CD4-positive, alpha-beta T cell treated with Interleukin-4 for 1 hour (primary cell): ENCODE results near the gene C9orf85.
A peak's percentile ranks its signal among the peaks of the same experiment; 100 is the strongest.

ENCODE experiments used
- DNase-seq, 2 donors: peaks; one replicate each; pipeline ENCODE4 v3.0.0-alpha.2; 2020 to 2022

C9orf85 gene

GRCh38 chr9:71908825-71909224 is 2.6 kb upstream of the C9orf85 start:
- DNase-seq: no peak

DNA sequence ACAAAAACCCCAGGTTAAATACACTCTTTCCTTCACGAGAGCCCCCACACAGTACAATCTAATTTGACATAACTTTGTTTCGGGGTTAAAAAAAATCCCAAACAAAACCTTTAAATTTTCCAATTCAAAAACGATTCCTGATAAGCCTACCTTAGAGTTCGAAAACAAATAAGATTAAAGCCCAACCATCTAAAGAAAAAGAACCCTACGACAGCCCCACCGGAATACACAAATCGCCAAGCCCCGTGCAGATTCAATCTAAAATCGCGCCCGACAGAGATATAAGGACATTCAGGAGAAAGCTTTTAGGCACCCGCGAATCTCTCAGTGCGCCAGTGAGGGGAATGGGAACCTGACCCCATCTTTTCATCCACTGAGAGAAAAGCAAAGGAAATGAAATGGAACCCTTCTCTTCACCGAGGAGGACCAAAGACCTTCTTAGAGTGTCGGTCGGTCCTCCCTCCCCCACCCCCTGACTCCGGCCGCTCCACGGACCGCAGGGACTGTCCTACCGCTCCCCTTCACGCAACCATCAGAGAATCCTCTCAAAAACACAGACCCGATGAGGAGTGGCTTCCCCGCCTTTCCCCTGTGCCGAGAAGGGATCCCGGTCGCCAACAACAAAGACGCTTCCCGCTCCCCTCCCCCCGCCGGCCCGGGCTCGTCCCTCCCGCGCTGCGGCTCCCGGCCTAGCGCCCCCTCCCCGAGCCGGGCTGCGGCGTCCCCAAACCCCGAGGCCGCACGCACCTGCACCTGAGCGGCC is 1.4 kb upstream of the C9orf85 start:
- DNase-seq: peak in 1 of 2 donors; percentile 25

DNA sequence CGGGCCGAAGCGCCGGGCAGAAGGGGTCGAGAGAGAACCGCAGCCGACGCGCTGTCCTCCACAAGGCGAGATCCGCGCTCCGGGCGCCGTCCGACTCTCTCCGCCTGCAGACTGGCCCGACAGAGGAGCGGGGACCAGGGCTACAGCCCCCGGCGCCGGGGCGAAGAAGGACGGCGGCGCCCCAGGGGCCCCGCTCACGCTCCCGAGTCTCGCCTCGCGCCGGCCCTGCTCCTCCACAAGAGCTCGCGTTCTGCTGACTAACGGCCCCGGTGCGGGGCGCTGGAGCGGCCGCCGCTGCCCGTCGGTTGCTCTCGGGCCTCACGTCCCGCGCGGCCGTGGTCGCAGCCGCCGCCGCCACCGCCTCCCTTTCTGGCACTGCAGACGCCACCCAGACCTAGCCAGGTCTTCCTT is 784 bp upstream of the C9orf85 start:
- no peak for DNase-seq

DNA sequence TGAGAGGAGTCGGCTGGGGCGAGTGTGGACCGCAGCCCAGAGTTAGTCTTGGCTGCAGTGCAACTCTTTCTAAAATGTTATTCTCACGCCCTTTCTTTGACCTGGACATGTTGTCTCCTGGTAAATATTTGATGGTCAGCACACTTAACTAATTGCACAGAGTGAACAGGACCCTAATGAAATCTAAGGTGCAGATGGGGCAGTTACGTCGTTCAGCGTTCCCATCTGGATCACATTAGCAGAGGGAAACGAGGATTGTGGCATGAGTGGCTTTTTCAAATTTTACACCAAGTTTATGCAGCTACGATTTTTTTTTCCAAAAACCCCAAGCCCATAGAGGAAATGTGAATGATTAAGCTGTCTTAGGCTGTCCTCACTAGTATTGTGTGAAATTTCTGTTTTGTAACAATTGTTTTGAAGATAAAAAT is 483 bp downstream of the C9orf85 start:
- DNase-seq: no peak

DNA sequence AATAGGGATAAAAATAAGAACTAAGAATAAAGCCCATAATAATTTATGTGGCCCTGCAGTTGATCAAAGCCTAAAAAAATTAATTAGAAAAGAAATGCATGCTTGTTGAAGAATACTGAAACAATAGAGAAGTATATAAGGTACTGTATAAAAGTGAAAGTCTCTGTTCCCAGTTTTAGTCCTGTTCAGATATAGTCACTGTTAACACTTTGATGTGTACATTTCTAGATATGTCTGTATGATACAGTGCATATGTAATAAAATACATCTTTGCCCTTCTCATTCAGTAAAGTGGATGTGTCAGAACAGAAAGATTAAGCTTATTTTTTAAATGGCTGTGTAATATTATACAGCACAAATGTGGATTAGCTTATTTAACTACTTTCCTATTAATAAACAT is 4.1 kb downstream of the C9orf85 start:
- DNase-seq: no peak

- no peak for DNase-seq
These were observed 5.5 kb downstream of the C9orf85 start for GRCh38 chr9:71916834-71917534.

GRCh38 chr9:71918419-71918818 is 7.0 kb downstream of the C9orf85 start:
- no peak for DNase-seq

GRCh38 chr9:71920456-71921189 is 9.2 kb downstream of the C9orf85 start:
- no peak for DNase-seq

GRCh38 chr9:71921190-71921814 is 9.9 kb downstream of the C9orf85 start:
- DNase-seq: no peak

GRCh38 chr9:71924576-71924975 is 13.1 kb downstream of the C9orf85 start:
- no peak for DNase-seq

DNA sequence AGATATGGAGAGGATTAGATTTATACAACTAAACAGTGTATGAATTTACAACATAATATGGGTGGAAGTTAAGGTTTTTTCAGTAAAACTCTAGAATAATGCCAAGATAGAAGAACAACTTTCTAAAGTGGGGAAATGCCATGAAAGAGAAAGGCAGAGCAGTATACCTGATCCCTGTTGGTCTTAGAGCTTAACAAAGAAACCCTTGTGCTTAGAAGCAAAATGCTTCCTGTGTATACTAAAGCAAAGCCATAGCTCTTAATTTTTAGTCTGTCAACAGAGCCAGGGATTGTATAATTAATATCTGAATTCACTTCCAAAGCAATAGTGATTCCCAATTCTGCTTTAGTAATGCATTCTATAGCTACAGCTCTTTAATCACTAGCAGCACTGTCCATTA is 14.4 kb downstream of the C9orf85 start:
- no peak for DNase-seq

DNA sequence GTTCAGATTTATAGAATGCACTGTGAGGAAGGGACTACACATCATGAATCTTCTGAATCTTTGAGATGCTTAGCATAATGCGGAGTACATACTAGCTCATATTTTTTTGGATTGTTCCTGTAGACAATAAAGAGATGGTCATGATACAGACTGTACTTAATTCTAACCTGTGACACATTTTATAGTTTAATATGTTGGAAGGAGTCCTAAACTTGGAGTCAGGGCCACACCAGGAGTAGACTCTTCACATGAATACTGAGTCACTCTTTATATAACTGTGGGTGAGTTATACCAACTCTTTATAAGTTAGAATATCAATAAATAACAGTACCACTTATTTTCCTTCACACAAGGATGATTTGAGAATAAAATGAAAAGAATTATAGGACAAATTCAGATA is 16.9 kb downstream of the C9orf85 start:
- DNase-seq: no peak

DNA sequence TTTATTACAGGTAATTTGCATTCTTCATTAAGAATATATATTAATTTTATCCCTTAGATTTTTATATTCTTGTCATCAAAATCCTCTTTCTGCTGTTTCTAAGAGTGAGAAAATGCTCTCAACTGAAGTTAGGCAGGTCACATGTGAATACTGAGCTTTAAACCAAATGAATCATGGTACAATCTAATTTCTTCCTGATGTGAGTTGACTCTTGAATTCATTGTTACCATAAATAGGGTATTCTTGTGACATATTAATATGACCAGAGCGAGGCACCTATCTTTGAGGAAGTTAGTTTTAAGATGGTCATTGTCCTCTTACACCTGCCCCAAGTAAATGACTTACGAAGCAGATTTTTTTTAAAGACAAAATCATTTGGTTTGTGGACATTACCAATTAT is 17.4 kb downstream of the C9orf85 start:
- DNase-seq: no peak

DNA sequence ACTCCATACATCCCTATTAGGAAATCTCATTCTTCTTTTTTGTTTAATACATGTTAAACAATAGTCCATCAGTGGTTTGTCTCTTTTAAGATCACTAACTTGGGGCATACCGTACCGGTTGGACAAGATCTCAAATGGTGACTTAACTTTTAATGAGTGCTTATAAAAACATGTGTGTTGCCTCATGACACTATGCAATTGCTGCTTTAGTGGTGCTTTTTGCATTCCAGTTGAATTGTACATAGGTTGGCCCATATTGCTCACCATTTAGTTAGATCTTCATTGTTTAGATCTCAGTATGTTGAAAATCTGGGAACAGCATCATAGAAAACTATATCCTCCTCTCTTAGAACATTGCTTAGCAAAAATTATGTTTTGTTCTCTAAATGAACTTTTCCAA is 17.8 kb downstream of the C9orf85 start:
- DNase-seq: no peak

DNA sequence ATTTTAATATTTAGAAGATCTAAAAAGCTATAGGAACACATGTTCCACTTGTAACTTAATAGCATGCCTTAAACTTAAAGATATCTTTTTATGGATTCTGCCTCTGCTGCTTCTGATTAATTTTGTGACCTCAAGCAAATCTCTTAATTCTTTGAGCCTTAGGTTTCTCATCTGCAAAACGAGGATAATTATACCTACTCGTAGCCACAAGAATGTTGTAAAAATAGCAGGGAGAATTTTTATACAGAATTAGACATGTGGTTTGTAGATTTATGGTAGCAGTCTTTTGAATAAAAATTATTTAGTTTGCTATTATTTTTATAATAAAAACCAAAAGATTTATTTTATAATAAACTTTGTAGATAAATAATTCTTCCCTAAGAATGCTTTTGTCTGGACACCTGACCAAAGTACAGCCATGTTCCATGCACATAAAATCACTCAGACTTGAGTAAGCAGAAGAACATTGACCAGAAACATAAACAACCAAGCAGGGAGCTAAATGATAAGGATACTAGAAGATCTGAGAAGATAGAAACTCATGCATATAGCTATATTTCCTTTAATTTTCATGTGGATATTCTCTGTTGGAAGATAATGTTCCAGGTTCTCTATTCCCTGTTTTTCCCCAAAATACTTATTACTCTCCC is 18.5 kb downstream of the C9orf85 start:
- no peak for DNase-seq

- no peak for DNase-seq
These were observed 19.7 kb downstream of the C9orf85 start for GRCh38 chr9:71931166-71931565.

DNA sequence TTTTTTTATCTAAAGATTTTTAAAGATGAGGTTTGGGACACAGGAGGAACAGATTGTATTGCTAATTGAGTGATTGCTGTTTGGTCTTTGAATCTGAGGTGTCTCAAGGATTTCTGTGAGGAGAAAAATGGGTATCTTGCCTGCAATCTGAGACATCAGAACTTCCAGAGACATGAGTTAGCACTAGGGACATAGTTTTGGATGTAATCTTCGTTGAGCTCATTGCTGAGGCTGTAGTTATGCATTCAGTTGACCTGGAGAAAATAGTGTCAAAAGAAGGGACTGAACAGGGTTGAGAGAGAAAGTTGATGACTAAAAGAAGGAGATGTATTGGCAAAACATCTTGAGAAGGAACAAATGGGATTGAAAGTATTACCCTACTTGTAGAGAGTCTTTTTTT is 24.6 kb downstream of the C9orf85 start:
- DNase-seq: no peak

GRCh38 chr9:71937070-71937625 is 25.7 kb downstream of the C9orf85 start:
- no peak for DNase-seq

DNA sequence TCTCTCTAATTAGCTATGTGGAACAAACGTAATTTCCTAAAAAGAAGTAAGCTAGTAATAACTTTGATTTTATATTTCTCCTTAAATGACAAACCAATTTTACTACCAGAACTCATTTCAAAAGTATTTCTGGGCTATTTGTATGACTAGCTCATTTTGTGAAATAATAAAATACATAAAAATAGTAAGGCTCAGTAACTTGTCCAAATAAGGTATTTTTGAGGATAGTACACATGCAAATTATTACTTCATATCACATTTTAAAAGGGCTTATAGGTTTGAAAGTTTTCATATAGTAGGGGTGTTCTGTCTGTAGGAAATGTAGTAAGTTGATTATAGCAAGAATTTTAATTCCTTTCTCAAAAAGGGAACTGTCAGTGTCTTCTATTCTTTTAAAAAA is 26.5 kb downstream of the C9orf85 start:
- no peak for DNase-seq

DNA sequence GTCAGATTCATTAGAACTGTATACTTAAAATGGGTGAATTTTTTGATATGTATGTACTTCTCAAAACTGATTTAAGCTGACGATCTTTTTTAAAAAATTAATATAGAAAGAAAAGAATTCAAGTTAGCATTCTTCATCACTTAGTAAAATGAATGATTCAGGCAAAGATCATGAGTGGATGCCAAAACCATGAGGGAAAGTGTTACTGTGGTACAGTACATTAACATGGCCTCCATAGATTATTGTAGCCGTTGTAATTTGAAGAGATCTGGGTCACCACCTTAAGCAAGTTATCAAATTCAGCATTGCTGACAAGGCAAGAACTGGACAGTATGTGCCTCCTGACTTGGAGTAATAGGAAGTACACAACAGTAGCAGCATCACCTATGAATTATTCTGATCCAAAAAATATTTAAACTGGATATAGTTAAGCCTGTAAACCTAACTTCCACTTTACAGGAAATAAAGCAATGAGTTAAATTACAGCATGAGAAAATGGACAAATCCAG is 29.7 kb downstream of the C9orf85 start:
- DNase-seq: no peak

DNA sequence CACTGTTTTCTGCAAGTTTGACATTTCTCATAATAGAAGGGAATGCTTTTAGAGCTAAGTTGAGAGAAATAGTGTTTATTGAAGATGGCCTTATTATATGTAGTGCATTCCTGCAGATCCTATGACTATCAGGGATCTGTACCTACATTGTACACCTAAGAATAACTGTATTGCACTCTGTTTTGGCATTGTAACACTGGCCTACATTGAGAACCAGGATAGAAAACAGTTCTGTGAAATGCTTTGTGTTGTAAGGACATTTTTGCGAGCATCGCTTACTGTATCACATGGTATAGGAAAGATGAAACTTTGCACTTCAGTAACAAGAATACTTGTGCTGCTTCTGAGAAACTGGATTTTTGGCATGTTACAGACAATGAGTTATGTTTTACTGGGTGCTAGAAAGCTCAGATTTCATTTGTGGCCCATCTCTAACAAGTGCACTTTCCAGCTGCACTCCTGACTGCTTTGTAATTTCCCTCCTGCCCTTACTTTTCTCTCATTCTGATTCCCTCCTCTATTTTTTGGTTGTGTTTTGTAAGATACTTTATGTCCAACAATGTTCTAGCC is 30.6 kb downstream of the C9orf85 start:
- DNase-seq: no peak
